Measurements from ENCODE around the gene DDX24. TPM values are rescaled to one million over a fixed set of nuclear protein-coding genes. Genes with fewer than 3 reads are reported as not detected.

DDX24 gene
- total and polyA plus RNA-seq, 2 of the 8 experiments (the other 6 are each of a cell fraction or from before 2014, with no cell fraction given), result 89.0 to 201 TPM

- TF ChIP-seq POLR2A (IDR thresholded peaks at IDR 0.05; ENCODE audit: control extremely low read depth in 1 of 2, low read depth in 2 of 2, low read length in 2 of 2), result no peak
- no peak for TF ChIP-seq PHF8 (conservative IDR thresholded peaks at IDR 0.05; ENCODE audit: low read depth, low read length)
These were observed 33.4 kb downstream of the DDX24 start (continued) for GRCh38 chr14:94047581-94047980.
